Fibroblast of lung (primary cell): Measurements from ENCODE around the gene COL6A2.

ENCODE experiments used
- EZH2 ChIP-seq: IDR thresholded peaks from 2 replicates; pipeline ENCODE4 v1.5.1; 2012; ENCODE audit warnings: low read length, control low read depth, mild to moderate bottlenecking; ENCODE audit errors: missing control alignments
- TF ChIP-seq, protein P1 (sequence below), 2 donors: IDR thresholded peaks in 1 of 2; conservative IDR thresholded peaks in 1 of 2; 1 replicate in 1 of 2; 2 replicates in 1 of 2; pipeline ENCODE4 v1.5.1; 2011 to 2012; ENCODE audit warnings: low read length in 2 of 2, control low read depth in 1 of 2, inconsistent platforms in 1 of 2, low read depth in 1 of 2, mild to moderate bottlenecking in 1 of 2

- TF ChIP-seq EZH2 = no peak
- TF ChIP-seq, protein P1, sequence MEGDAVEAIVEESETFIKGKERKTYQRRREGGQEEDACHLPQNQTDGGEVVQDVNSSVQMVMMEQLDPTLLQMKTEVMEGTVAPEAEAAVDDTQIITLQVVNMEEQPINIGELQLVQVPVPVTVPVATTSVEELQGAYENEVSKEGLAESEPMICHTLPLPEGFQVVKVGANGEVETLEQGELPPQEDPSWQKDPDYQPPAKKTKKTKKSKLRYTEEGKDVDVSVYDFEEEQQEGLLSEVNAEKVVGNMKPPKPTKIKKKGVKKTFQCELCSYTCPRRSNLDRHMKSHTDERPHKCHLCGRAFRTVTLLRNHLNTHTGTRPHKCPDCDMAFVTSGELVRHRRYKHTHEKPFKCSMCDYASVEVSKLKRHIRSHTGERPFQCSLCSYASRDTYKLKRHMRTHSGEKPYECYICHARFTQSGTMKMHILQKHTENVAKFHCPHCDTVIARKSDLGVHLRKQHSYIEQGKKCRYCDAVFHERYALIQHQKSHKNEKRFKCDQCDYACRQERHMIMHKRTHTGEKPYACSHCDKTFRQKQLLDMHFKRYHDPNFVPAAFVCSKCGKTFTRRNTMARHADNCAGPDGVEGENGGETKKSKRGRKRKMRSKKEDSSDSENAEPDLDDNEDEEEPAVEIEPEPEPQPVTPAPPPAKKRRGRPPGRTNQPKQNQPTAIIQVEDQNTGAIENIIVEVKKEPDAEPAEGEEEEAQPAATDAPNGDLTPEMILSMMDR (conservative IDR thresholded peaks at IDR 0.05 in 1 of 2, IDR thresholded peaks at IDR 0.05 in 1 of 2; ENCODE audit: low read depth in 1 of 2, low read length in 2 of 2) = no peak
These were observed 61.5 kb downstream of the COL6A2 start for GRCh38 chr21:46159390-46159789.
